Spleen (tissue), 11 donors: ENCODE data around the gene POU1F1. TPM values are rescaled to one million over a fixed set of nuclear protein-coding genes. Genes with fewer than 3 reads are reported as not detected.

Experiments
- DNase-seq: peaks from one replicate; pipeline ENCODE4 v3.0.0-alpha.2; 2020
- H3K27ac ChIP-seq, 8 donors: fragments of 200-600 bp; sonication (generic) in 7 of 8; 1 replicate in 4 of 8; 2 replicates in 4 of 8; pipeline versions ENCODE4 v1.5.0 to v1.8.0; 2016 to 2021; ENCODE audit warnings: inconsistent platforms in 4 of 8, mild to moderate bottlenecking in 4 of 8, moderate library complexity in 1 of 8
- H3K27me3 ChIP-seq, 7 donors: fragments of 200-600 bp; sonication (generic) in 6 of 7; replicated peaks in 1 of 7; 1 replicate in 4 of 7; 2 replicates in 3 of 7; pipeline versions ENCODE4 v1.5.0 to v1.8.0; 2016 to 2021; ENCODE audit warnings: inconsistent platforms in 3 of 7, mild to moderate bottlenecking in 1 of 7
- H3K36me3 ChIP-seq, 6 donors: fragments of 200-600 bp; sonication (generic) in 5 of 6; 1 replicate in 4 of 6; 2 replicates in 2 of 6; pipeline versions ENCODE4 v1.5.0 to v1.8.0; 2016 to 2021; ENCODE audit warnings: inconsistent platforms in 2 of 6
- H3K4me1 ChIP-seq, 6 donors: fragments of 200-600 bp; sonication (generic) in 5 of 6; 1 replicate in 3 of 6; 2 replicates in 3 of 6; pipeline versions ENCODE4 v1.5.0 to v1.8.0; 2016 to 2021; ENCODE audit warnings: inconsistent platforms in 3 of 6
- H3K4me3 ChIP-seq, 8 donors: fragments of 200-600 bp; sonication (generic) in 7 of 8; 1 replicate in 4 of 8; 2 replicates in 4 of 8; pipeline versions ENCODE4 v1.5.0 to v1.8.0; 2016 to 2021; ENCODE audit warnings: inconsistent platforms in 4 of 8, mild to moderate bottlenecking in 4 of 8, moderate library complexity in 2 of 8
- H3K9me3 ChIP-seq, 8 donors: fragments of 200-600 bp; sonication (generic) in 7 of 8; 1 replicate in 4 of 8; 2 replicates in 4 of 8; pipeline versions ENCODE4 v1.5.0 to v1.8.0; 2016 to 2021; ENCODE audit warnings: inconsistent platforms in 4 of 8
- CTCF ChIP-seq, 11 experiments: fragments of 200-600 bp in 7 of 11; fragments of 450-650 bp in 4 of 11; sonication (generic) in 4 of 11; IDR thresholded peaks in 8 of 11; conservative IDR thresholded peaks in 3 of 11; 1 replicate in 7 of 11; 2 replicates in 4 of 11; pipeline versions ENCODE4 v1.4.0 to v1.8.0; 2016 to 2021; ENCODE audit warnings: antibody characterized with exemption in 11 of 11, inconsistent platforms in 4 of 11, mild to moderate bottlenecking in 1 of 11
- POLR2A ChIP-seq, 3 donors: fragments of 450-650 bp; IDR thresholded peaks; one replicate each; pipeline ENCODE4 v1.5.1; 2017; ENCODE audit warnings: antibody characterized with exemption in 3 of 3, mild to moderate bottlenecking in 1 of 3
- POLR2AphosphoS5 ChIP-seq, 3 donors: sonication (generic); formaldehyde crosslinking; IDR thresholded peaks; one replicate each; pipeline ENCODE4 v1.5.1; 2017; ENCODE audit warnings: antibody characterized with exemption in 3 of 3
- WGBS, 5 donors: extraction: QIAGEN DNeasy Blood & Tissue Kit in 3 of 5; methylation state at CpG; one replicate each; pipeline versions ENCODE4 v1.1.5 to v1.1.7; 2013 to 2018; 5-methylcytosine and 5-hydroxymethylcytosine counted together
- intact Hi-C: fragments of 100-400 bp; cut with DNase I; formaldehyde crosslinking; loops from one replicate; pipeline ENCODE4 v1.15.0; 2023; ENCODE audit warnings: low total_unique reads
- polyA plus RNA-seq, 3 donors: library from polyadenylated mRNA; stranded (reverse); fragments of 200-250 nt; gene quantifications; one replicate each; pipeline ENCODE4 v1.2.1, GENCODE V29; 2013
- total RNA-seq, 7 donors: library from RNA; depleted of rRNA in 3 of 7; stranded (reverse); fragments of >200 nt in 3 of 7; fragmentation: NEBNext Ultra II Directional in 4 of 7; extraction: Animal tissue kit (Norgen Biotek cat#: 25700) in 4 of 7; gene quantifications; one replicate each; pipeline versions ENCODE4 v1.1.0 to v1.2.1, GENCODE V29; 2016 to 2021
- donor health status: healthy with polysubstance abuse.
- donor health status: DM: no; HTN: no; CAD: no; lungs with moderate emphysema.
- donor health status: DM: no; HTN: no; CAD: no.
- donor health status: Bipolar disorder and iron deficiency.
- donor health status: healthy.
- donor health status: DM: no; HTN: no; CAD: no.
- donor health status: DM: yes; HTN: yes; CAD: no.

Gene POU1F1
- total and polyA plus RNA-seq, 10 donors: not detected

- intact Hi-C loops: no loop called here
- no peaks in the 10 kb centered on the region for H3K36me3 ChIP-seq
- peaks cover 0 to 12% (median 0%) of the 10 kb centered on the region in 7 donors for H3K27me3 ChIP-seq
- no peak overlapping the region for H3K4me3 ChIP-seq
- TF ChIP-seq POLR2AphosphoS5 (IDR thresholded peaks at IDR 0.05) (no peak), CTCF (IDR thresholded peaks at IDR 0.05 in 8 of 11, conservative IDR thresholded peaks at IDR 0.05 in 3 of 11) (no peak), POLR2A (IDR thresholded peaks at IDR 0.05) (no peak)
- no peak overlapping the region for H3K27ac ChIP-seq
- WGBS, 5 donors: 64 to 91% (median 87%) methylated on average over 4 of the region's 4 CpGs
- no peaks in the 10 kb centered on the region for H3K4me1 ChIP-seq
- DNase-seq: no peak
- no peaks in the 10 kb centered on the region for H3K9me3 ChIP-seq
Observed at GRCh38 chr3:87317779-87318178, 41.4 kb upstream of the POU1F1 start.

DNA sequence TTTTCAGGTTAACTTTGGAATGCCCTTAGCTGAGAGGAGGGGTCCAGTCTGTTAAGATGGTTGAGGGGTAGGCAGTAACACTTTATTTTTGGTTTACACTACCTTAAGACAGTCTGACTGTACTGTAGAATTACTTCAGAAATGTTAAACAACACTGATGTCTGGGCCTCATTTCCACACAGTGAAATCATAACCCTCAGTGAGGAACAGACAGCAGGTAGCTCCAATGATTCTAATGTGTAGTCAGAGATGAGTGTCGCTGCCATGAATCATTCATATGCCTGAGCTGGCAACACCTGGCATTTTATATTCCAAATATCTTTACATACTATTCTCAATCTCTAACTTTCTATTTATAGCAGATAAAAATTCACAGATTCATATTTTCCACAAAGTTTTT lies 37.3 kb upstream of the POU1F1 start:
- TF ChIP-seq CTCF (IDR thresholded peaks at IDR 0.05 in 8 of 11, conservative IDR thresholded peaks at IDR 0.05 in 3 of 11) (no peak), POLR2AphosphoS5 (IDR thresholded peaks at IDR 0.05) (no peak), POLR2A (IDR thresholded peaks at IDR 0.05) (no peak)
- 90 to 98% (median 92%) methylated on average over 1 of the region's 1 CpG for WGBS, 5 donors
- no peaks in the 10 kb centered on the region for H3K36me3 ChIP-seq
- H3K4me3 ChIP-seq: no peak overlapping the region
- intact Hi-C loops: no loop called here
- H3K9me3 ChIP-seq: no peaks in the 10 kb centered on the region
- no peaks in the 10 kb centered on the region for H3K27me3 ChIP-seq
- no peak for DNase-seq
- H3K27ac ChIP-seq: no peak overlapping the region
- no peaks in the 10 kb centered on the region for H3K4me1 ChIP-seq

- H3K4me3 ChIP-seq: no peak overlapping the region
- H3K9me3 ChIP-seq: no peaks in the 10 kb centered on the region
- intact Hi-C loops: no loop called here
- no peak overlapping the region for H3K27ac ChIP-seq
- TF ChIP-seq POLR2A (IDR thresholded peaks at IDR 0.05) (no peak), CTCF (IDR thresholded peaks at IDR 0.05 in 8 of 11, conservative IDR thresholded peaks at IDR 0.05 in 3 of 11) (no peak), POLR2AphosphoS5 (IDR thresholded peaks at IDR 0.05) (no peak)
- H3K4me1 ChIP-seq: no peaks in the 10 kb centered on the region
- DNase-seq: no peak
- WGBS, 5 donors: 74 to 91% (median 89%) methylated on average over 1 of the region's 1 CpG
- no peaks in the 10 kb centered on the region for H3K27me3 ChIP-seq
- H3K36me3 ChIP-seq: no peaks in the 10 kb centered on the region
Observed at GRCh38 chr3:87311309-87311708, 34.9 kb upstream of the POU1F1 start.

DNA sequence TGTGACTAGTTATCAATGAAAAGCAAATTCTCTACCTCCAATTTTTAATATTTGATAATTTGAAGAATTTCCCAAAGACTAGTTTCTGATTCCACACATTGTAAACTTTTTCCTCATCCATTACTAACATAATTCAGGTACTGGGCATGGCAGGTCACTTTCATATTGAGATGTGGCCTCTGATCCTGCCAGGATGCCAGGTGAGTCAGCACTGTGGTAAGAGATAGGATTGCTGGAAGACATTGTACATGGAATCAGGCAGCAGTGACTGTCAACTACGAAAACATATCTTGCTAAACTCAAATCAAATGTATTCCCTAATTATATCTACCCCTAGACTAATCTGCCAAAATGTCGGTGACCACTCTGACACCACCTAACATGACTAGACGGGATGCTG lies 33.2 kb upstream of the POU1F1 start:
- H3K27ac ChIP-seq: no peak overlapping the region
- H3K36me3 ChIP-seq: no peaks in the 10 kb centered on the region
- H3K27me3 ChIP-seq: no peaks in the 10 kb centered on the region
- 57 to 93% (median 86%) methylated on average over 3 of the region's 3 CpGs for WGBS, 5 donors
- no peaks in the 10 kb centered on the region for H3K9me3 ChIP-seq
- intact Hi-C loops: no loop called here
- TF ChIP-seq POLR2AphosphoS5 (IDR thresholded peaks at IDR 0.05): no peak
- no peak for TF ChIP-seq CTCF (IDR thresholded peaks at IDR 0.05 in 8 of 11, conservative IDR thresholded peaks at IDR 0.05 in 3 of 11)
- no peak for TF ChIP-seq POLR2A (IDR thresholded peaks at IDR 0.05)
- H3K4me1 ChIP-seq: no peaks in the 10 kb centered on the region
- H3K4me3 ChIP-seq: no peak overlapping the region
- no peak for DNase-seq
